ENCODE data around the gene TMCC1. TPM values are rescaled to one million over a fixed set of nuclear protein-coding genes. Genes with fewer than 3 reads are reported as not detected.

TMCC1 gene
- total and polyA plus RNA-seq, 7 donors: 12.4 to 55.0 (median 38.1) TPM

GRCh38 chr3:129622226-129622874, 271.2 kb downstream of the TMCC1 start:
- 44 to 52% (median 52%) methylated on average over 12 of the region's 12 CpGs for WGBS, 3 donors
- Histone ChIP-seq H3K4me3 (no peak overlapping the region), H3K9me3 (no peaks in the 10 kb centered on the region), H3K27ac (peak overlapping the region; percentile 73), H3K36me3 (ENCODE audit: insufficient read depth in 1 of 2, low read depth in 1 of 2) (no peaks in the 10 kb centered on the region), H3K27me3 (ENCODE audit: insufficient read depth in 3 of 3, low read length in 2 of 3) (no peaks in the 10 kb centered on the region), H3K4me1 (peaks cover 28% of the 10 kb centered on the region)
- TF ChIP-seq, protein P1, sequence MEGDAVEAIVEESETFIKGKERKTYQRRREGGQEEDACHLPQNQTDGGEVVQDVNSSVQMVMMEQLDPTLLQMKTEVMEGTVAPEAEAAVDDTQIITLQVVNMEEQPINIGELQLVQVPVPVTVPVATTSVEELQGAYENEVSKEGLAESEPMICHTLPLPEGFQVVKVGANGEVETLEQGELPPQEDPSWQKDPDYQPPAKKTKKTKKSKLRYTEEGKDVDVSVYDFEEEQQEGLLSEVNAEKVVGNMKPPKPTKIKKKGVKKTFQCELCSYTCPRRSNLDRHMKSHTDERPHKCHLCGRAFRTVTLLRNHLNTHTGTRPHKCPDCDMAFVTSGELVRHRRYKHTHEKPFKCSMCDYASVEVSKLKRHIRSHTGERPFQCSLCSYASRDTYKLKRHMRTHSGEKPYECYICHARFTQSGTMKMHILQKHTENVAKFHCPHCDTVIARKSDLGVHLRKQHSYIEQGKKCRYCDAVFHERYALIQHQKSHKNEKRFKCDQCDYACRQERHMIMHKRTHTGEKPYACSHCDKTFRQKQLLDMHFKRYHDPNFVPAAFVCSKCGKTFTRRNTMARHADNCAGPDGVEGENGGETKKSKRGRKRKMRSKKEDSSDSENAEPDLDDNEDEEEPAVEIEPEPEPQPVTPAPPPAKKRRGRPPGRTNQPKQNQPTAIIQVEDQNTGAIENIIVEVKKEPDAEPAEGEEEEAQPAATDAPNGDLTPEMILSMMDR (IDR thresholded peaks at IDR 0.05): no peak
- intact Hi-C loops (cut with DNase I): no loop called here
- no peak for ATAC-seq
- peak in 1 of 2 donors; percentile 61 for DNase-seq

- Histone ChIP-seq H3K4me1 (peaks cover 28% of the 10 kb centered on the region), H3K27ac (peak overlapping the region; percentile 73)
- peak in 1 of 2 donors; percentile 47 for DNase-seq
These were observed 271.8 kb downstream of the TMCC1 start for GRCh38 chr3:129621626-129622225.

GRCh38 chr3:129620828-129621559, 272.5 kb downstream of the TMCC1 start:
- no peak overlapping the region for H3K4me3 ChIP-seq
- H3K36me3 ChIP-seq (ENCODE audit: insufficient read depth in 1 of 2, low read depth in 1 of 2): no peaks in the 10 kb centered on the region
- H3K4me1 ChIP-seq: peaks cover 28% of the 10 kb centered on the region
- ATAC-seq: no peak
- 75 to 89% (median 86%) methylated on average over 18 of the region's 18 CpGs for WGBS, 3 donors
- peak in 1 of 2 donors; percentile 17 for DNase-seq
- no peaks in the 10 kb centered on the region for H3K9me3 ChIP-seq
- H3K27me3 ChIP-seq (ENCODE audit: insufficient read depth in 3 of 3, low read length in 2 of 3): no peaks in the 10 kb centered on the region
- H3K27ac ChIP-seq: no peak overlapping the region
- intact Hi-C loops (cut with DNase I): no loop called here
- TF ChIP-seq, protein P1 (IDR thresholded peaks at IDR 0.05): no peak

More at GRCh38 chr3:129621626-129622225, 271.8 kb downstream of the TMCC1 start:
- ATAC-seq: no peak
- 65% methylated on average over 13 to 14 of the region's 14 CpGs for WGBS, 3 donors
- Histone ChIP-seq H3K4me3 (no peak overlapping the region), H3K9me3 (no peaks in the 10 kb centered on the region), H3K36me3 (ENCODE audit: insufficient read depth in 1 of 2, low read depth in 1 of 2) (no peaks in the 10 kb centered on the region), H3K27me3 (ENCODE audit: insufficient read depth in 3 of 3, low read length in 2 of 3) (no peaks in the 10 kb centered on the region)
- intact Hi-C loops (cut with DNase I): no loop called here
- TF ChIP-seq, protein P1 (IDR thresholded peaks at IDR 0.05): no peak

DNA sequence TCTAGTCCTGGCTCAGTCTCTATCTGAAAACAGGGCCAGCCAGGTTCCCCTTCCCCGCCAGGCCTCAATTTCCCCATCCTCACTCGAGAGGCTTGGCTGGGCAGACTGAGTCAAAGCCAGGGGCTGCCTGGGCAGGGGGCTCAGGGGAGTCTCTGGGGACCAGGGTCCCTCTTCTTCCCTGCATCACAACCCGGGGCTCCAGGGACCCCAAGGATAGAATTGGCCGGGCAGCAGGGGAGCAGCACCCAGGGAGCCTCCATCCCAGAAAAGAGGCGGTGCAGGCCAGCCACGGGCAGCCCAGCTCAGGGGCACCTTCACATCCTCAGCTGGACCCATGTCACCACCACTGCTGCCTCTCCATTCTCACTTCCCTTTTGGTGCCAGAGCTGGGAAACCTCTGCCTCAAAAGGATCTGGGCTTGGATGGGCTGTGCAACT, 273.8 kb downstream of the TMCC1 start:
- Histone ChIP-seq H3K27ac (peak overlapping the region; percentile 55), H3K4me3 (no peak overlapping the region), H3K27me3 (ENCODE audit: insufficient read depth in 3 of 3, low read length in 2 of 3) (no peaks in the 10 kb centered on the region), H3K9me3 (no peaks in the 10 kb centered on the region), H3K4me1 (peaks cover 26% of the 10 kb centered on the region), H3K36me3 (ENCODE audit: insufficient read depth in 1 of 2, low read depth in 1 of 2) (no peaks in the 10 kb centered on the region)
- peak in 1 of 2 donors; percentile 39 for DNase-seq
- 80 to 93% (median 87%) methylated on average over 5 to 6 of the region's 6 CpGs for WGBS, 3 donors
- TF ChIP-seq, protein P1 (IDR thresholded peaks at IDR 0.05): no peak
- intact Hi-C loops (cut with DNase I): no loop called here
- no peak for ATAC-seq

Measured in psoas muscle (tissue), 8 donors.